Measurements from ENCODE around the gene DAB2IP. TPM values are rescaled to one million over a fixed set of nuclear protein-coding genes. Genes with fewer than 3 reads are reported as not detected.

DAB2IP gene
- total RNA-seq, 4 donors from 2014 or later, result 19.2 to 45.4 (median 34.8) TPM

DNA sequence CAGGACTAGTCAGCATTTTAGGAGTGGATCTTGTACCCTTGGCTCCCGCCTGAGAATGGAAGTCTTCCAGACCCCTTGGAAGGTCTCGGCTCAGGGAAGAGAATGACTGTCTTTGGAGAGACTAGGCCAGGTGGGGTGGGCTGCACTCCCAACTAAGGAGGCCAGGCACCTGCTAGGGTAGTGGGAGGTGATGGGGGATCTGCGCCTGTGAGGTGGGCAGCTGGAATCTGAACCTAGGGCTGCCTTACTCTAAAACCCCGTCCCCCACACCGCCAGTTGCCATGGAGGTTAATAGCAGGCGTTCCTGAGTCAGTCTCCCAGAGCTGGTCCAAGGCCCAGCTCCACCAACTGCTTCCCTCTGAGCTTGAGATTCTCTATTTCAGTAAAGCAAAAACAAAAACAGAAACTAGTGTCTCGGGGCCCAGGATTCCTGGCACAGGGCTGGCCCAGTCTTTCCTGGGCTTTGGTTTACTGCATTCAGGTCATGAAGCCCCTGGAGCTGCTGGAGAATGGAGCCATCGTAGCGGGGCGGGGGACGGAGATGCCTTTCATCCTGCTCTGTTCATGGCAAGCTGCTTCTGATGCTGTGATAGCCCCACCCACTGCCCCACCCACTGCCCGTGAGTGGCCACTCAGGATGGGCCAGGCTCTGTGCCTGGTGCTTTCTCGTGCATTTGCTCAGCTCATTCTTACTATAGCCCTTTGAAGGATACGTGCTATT is 57.5 kb downstream of the DAB2IP start:
- DNase-seq (ENCODE audit: low spot score) (no peak), ATAC-seq (ENCODE audit: low FRiP score) (no peak)

DNA sequence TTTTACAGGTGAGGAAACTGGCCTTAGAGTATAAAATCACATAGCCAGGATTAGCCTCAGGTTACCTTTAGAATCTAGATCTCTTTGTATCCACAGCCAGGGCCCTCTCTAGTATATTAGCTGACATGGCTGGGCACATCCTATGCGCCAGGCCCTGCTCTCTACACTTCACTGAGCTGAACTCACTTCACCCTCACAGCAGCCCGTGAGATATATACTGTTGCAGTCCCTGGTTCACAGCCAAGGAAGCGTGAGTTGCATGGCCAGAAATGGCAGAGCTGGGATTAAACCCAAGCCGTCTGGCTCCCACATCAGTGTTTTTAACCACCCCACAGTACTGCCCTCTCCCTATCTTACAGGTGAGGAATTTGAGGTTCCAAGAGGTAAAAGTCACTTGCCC is 58.4 kb downstream of the DAB2IP start:
- ATAC-seq (ENCODE audit: low FRiP score) (no peak), DNase-seq (ENCODE audit: low spot score) (no peak)
- TF ChIP-seq CTCF (IDR thresholded peaks at IDR 0.05), result no peak

More for the DNA sequence above, 57.5 kb downstream of the DAB2IP start:
- TF ChIP-seq CTCF (IDR thresholded peaks at IDR 0.05), result no peak

- no peak for DNase-seq (ENCODE audit: low spot score)
- no peak for TF ChIP-seq CTCF (IDR thresholded peaks at IDR 0.05)
- no peak for ATAC-seq (ENCODE audit: low FRiP score)
Measured at GRCh38 chr9:121711281-121711680, 59.8 kb downstream of the DAB2IP start.

DNA sequence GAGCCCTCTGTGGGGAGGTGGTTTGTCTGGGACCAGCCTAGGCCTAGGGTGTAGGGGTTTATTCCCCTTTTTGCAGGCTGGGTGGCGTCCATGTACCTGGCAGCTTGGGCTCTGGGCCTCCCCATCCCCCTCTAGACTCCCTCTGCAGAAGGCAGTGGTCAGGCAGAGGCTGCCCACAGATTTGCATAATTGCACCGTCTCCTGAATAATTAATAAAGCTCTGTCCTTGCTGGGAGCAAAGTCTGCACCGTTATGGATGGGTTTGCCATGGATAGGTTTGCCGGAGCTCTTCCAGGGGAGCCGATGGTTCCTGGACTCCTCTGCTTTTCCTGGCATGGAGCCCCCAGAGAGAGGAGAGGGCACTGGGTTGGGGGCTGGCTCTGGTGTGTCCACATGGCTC is 60.4 kb downstream of the DAB2IP start:
- no peak for TF ChIP-seq CTCF (IDR thresholded peaks at IDR 0.05)
- ATAC-seq (ENCODE audit: low FRiP score) (no peak), DNase-seq (ENCODE audit: low spot score) (no peak)

DNA sequence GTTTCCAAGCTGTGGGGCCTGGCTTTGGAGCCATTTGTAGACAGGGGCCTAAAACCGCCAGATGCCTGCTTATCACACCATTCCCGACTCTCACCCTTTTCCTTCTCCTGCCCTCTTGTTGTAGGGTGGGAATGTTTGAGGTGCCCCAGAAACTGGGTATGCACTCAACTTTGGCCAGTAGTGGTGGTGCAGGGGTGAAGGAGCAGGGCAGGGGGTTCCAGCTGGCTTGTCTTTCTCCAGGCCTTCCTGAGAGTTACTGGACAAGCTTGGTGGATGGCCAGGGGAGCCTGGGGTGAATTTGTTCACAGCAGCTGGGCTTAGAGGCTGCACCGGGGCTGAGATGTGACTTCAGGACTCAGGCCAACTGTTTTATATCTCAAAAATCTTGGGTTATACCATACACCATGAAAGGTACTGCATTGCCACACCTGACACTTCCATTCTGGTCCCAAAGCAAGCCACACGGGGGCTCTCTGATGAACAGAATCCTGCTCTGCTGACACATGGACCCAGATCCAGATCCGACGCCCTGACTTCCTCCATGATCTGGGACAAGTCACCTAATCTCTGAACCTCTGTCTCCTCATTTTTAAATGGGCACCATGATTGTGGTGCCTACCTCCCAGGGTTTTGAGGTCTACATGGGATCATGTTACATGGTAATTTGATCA is 62.1 kb downstream of the DAB2IP start:
- DNase-seq (ENCODE audit: low spot score), result no peak
- ATAC-seq (ENCODE audit: low FRiP score), result no peak
- TF ChIP-seq CTCF (IDR thresholded peaks at IDR 0.05), result no peak

DNA sequence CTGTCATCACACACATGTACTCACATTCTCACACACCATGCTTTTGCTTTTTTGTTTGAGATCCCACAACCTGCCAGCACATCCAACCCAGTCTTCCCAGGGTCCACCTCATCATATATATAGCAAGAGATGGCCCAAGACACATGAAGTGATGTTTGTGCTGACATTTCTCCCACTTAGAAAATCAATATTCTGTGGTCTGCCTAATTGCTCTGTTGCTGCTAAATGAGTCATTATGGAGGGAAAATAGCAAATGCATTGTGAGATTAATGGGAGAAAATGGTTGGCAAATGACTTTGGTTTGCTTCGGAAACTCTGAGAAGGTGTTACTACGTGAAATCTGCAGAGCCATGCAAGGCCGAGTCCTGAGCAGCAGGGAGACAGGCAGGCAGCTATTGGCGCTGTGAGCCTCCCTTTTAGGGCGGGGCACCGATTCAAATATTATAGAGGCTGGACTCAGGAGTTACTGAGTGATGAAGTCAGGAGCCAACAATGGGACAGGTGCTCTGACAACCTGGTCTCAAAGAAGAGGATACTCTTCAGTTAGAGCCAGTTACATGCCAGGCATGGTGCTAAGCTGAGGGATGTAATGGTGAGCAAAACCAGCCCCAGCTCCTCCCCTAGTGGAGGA is 62.8 kb downstream of the DAB2IP start:
- no peak for ATAC-seq (ENCODE audit: low FRiP score)
- no peak for TF ChIP-seq CTCF (IDR thresholded peaks at IDR 0.05)
- no peak for DNase-seq (ENCODE audit: low spot score)

Data from omental fat pad (tissue), 4 donors.